Measurements from ENCODE around the gene DIP2C.

The DIP2C gene

GRCh38 chr10:689452-690371 is at the start of gene DIP2C:
Gene DIP2C (minus strand): TSS chr10:689668. CDS start chr10:689578, 90 bp downstream.
- TF ChIP-seq, protein P1, sequence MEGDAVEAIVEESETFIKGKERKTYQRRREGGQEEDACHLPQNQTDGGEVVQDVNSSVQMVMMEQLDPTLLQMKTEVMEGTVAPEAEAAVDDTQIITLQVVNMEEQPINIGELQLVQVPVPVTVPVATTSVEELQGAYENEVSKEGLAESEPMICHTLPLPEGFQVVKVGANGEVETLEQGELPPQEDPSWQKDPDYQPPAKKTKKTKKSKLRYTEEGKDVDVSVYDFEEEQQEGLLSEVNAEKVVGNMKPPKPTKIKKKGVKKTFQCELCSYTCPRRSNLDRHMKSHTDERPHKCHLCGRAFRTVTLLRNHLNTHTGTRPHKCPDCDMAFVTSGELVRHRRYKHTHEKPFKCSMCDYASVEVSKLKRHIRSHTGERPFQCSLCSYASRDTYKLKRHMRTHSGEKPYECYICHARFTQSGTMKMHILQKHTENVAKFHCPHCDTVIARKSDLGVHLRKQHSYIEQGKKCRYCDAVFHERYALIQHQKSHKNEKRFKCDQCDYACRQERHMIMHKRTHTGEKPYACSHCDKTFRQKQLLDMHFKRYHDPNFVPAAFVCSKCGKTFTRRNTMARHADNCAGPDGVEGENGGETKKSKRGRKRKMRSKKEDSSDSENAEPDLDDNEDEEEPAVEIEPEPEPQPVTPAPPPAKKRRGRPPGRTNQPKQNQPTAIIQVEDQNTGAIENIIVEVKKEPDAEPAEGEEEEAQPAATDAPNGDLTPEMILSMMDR (IDR thresholded peaks at IDR 0.05; ENCODE audit: low read length, missing control alignments), result no peak
- DNase-seq (ENCODE audit: low read depth), result peak; percentile 81
- H3K4me3 ChIP-seq (replicated peaks; ENCODE audit: low read depth, low read length), result peak within 1 kb of the TSS; percentile 70

- DNase-seq (ENCODE audit: low read depth), result no peak
- TF ChIP-seq, protein P1 (IDR thresholded peaks at IDR 0.05; ENCODE audit: low read length, missing control alignments), result no peak
- H3K4me3 ChIP-seq (replicated peaks; ENCODE audit: low read depth, low read length), result no peak overlapping the region
Measured at GRCh38 chr10:734481-734880, 45.0 kb upstream of the DIP2C start.

- DNase-seq (ENCODE audit: low read depth), result no peak
- TF ChIP-seq, protein P1 (IDR thresholded peaks at IDR 0.05; ENCODE audit: low read length, missing control alignments), result no peak
- H3K4me3 ChIP-seq (replicated peaks; ENCODE audit: low read depth, low read length), result no peak overlapping the region
Measured at GRCh38 chr10:733086-733485, 43.6 kb upstream of the DIP2C start.

- TF ChIP-seq, protein P1 (IDR thresholded peaks at IDR 0.05; ENCODE audit: low read length, missing control alignments), result no peak
- DNase-seq (ENCODE audit: low read depth), result no peak
Measured at GRCh38 chr10:729213-729612, 39.7 kb upstream of the DIP2C start.

GRCh38 chr10:728603-729002 is 39.1 kb upstream of the DIP2C start:
- DNase-seq (ENCODE audit: low read depth), result no peak
- TF ChIP-seq, protein P1 (IDR thresholded peaks at IDR 0.05; ENCODE audit: low read length, missing control alignments), result no peak
- H3K4me3 ChIP-seq (replicated peaks; ENCODE audit: low read depth, low read length), result no peak overlapping the region

More at GRCh38 chr10:729213-729612, 39.7 kb upstream of the DIP2C start:
- H3K4me3 ChIP-seq (replicated peaks; ENCODE audit: low read depth, low read length), result no peak overlapping the region

- no peak for DNase-seq (ENCODE audit: low read depth)
- TF ChIP-seq, protein P1 (IDR thresholded peaks at IDR 0.05; ENCODE audit: low read length, missing control alignments), result no peak
- no peak overlapping the region for H3K4me3 ChIP-seq (replicated peaks; ENCODE audit: low read depth, low read length)
Measured at GRCh38 chr10:727162-727790, 37.8 kb upstream of the DIP2C start.

Data from fibroblast of pulmonary artery (primary cell).